Measurements from ENCODE around the gene UVRAG. TPM values are rescaled to one million over a fixed set of nuclear protein-coding genes. Genes with fewer than 3 reads are reported as not detected.

Gene UVRAG
- total and polyA plus RNA-seq, 4 donors = 4.4 to 15.1 (median 10.0) TPM

DNA sequence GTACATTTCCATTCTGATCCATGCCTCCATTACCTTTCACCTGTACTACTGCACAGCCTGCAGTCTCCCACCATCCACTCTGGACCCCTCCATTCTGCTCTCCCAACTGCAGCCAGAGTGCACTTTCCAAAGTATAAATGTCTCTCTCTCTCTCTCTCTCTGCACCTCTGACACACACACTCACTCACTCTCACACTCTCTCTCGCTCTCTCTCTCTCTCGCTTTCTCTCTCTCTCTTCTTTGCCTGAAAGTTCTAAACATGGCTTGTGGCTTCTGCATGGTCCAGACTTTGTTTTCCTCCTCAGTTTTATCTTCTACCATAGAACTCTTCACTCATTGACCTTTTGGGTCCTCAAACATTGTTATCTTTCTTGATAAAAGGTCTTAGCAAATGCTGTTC is 314.7 kb downstream of the UVRAG start:
- Histone ChIP-seq H3K4me1 (ENCODE audit: control insufficient read depth in 4 of 4, insufficient read depth in 4 of 4, low read length in 3 of 4) (peaks cover 0 to 3% (median 0%) of the 10 kb centered on the region in 4 donors), H3K9ac (ENCODE audit: low read depth in 1 of 2, low read length in 2 of 2) (no peak overlapping the region), H3K36me3 (ENCODE audit: control insufficient read depth in 4 of 4, insufficient read depth in 3 of 4, low read depth in 1 of 4, low read length in 3 of 4) (peaks cover 0 to 2% (median 0%) of the 10 kb centered on the region in 4 donors), H3K27me3 (ENCODE audit: control insufficient read depth in 4 of 4, insufficient read depth in 4 of 4, low read length in 3 of 4) (no peaks in the 10 kb centered on the region), H3K4me3 (ENCODE audit: low read depth in 1 of 3, low read length in 3 of 3) (no peak overlapping the region), H3K27ac (ENCODE audit: low read depth in 1 of 2, low read length in 2 of 2) (no peak overlapping the region), H3K9me3 (ENCODE audit: control insufficient read depth in 4 of 4, low read length in 3 of 4) (no peaks in the 10 kb centered on the region)
- no peak for TF ChIP-seq TAF1 (conservative IDR thresholded peaks at IDR 0.05)
- no peak for TF ChIP-seq HNF4G (IDR thresholded peaks at IDR 0.05)
- no peak for TF ChIP-seq RAD21 (IDR thresholded peaks at IDR 0.05)
- TF ChIP-seq, protein P1, sequence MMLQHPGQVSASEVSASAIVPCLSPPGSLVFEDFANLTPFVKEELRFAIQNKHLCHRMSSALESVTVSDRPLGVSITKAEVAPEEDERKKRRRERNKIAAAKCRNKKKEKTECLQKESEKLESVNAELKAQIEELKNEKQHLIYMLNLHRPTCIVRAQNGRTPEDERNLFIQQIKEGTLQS (IDR thresholded peaks at IDR 0.05) = no peak
- no peak for TF ChIP-seq FOXA1 (IDR thresholded peaks at IDR 0.05)
- TF ChIP-seq FOXA2 (IDR thresholded peaks at IDR 0.05) = no peak
- no peak for TF ChIP-seq HNF4A (conservative IDR thresholded peaks at IDR 0.05)
- TF ChIP-seq, protein P2, sequence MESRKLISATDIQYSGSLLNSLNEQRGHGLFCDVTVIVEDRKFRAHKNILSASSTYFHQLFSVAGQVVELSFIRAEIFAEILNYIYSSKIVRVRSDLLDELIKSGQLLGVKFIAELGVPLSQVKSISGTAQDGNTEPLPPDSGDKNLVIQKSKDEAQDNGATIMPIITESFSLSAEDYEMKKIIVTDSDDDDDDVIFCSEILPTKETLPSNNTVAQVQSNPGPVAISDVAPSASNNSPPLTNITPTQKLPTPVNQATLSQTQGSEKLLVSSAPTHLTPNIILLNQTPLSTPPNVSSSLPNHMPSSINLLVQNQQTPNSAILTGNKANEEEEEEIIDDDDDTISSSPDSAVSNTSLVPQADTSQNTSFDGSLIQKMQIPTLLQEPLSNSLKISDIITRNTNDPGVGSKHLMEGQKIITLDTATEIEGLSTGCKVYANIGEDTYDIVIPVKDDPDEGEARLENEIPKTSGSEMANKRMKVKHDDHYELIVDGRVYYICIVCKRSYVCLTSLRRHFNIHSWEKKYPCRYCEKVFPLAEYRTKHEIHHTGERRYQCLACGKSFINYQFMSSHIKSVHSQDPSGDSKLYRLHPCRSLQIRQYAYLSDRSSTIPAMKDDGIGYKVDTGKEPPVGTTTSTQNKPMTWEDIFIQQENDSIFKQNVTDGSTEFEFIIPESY (IDR thresholded peaks at IDR 0.05) = no peak
- TF ChIP-seq JUND (IDR thresholded peaks at IDR 0.05) = no peak
- TF ChIP-seq, protein P3, sequence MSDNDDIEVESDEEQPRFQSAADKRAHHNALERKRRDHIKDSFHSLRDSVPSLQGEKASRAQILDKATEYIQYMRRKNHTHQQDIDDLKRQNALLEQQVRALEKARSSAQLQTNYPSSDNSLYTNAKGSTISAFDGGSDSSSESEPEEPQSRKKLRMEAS (IDR thresholded peaks at IDR 0.05) = no peak
- TF ChIP-seq YY1 (IDR thresholded peaks at IDR 0.05) = no peak
- TF ChIP-seq RXRA (IDR thresholded peaks at IDR 0.05) = no peak
- TF ChIP-seq, protein P4, sequence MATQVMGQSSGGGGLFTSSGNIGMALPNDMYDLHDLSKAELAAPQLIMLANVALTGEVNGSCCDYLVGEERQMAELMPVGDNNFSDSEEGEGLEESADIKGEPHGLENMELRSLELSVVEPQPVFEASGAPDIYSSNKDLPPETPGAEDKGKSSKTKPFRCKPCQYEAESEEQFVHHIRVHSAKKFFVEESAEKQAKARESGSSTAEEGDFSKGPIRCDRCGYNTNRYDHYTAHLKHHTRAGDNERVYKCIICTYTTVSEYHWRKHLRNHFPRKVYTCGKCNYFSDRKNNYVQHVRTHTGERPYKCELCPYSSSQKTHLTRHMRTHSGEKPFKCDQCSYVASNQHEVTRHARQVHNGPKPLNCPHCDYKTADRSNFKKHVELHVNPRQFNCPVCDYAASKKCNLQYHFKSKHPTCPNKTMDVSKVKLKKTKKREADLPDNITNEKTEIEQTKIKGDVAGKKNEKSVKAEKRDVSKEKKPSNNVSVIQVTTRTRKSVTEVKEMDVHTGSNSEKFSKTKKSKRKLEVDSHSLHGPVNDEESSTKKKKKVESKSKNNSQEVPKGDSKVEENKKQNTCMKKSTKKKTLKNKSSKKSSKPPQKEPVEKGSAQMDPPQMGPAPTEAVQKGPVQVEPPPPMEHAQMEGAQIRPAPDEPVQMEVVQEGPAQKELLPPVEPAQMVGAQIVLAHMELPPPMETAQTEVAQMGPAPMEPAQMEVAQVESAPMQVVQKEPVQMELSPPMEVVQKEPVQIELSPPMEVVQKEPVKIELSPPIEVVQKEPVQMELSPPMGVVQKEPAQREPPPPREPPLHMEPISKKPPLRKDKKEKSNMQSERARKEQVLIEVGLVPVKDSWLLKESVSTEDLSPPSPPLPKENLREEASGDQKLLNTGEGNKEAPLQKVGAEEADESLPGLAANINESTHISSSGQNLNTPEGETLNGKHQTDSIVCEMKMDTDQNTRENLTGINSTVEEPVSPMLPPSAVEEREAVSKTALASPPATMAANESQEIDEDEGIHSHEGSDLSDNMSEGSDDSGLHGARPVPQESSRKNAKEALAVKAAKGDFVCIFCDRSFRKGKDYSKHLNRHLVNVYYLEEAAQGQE (IDR thresholded peaks at IDR 0.05) = no peak
- TF ChIP-seq, protein P5, sequence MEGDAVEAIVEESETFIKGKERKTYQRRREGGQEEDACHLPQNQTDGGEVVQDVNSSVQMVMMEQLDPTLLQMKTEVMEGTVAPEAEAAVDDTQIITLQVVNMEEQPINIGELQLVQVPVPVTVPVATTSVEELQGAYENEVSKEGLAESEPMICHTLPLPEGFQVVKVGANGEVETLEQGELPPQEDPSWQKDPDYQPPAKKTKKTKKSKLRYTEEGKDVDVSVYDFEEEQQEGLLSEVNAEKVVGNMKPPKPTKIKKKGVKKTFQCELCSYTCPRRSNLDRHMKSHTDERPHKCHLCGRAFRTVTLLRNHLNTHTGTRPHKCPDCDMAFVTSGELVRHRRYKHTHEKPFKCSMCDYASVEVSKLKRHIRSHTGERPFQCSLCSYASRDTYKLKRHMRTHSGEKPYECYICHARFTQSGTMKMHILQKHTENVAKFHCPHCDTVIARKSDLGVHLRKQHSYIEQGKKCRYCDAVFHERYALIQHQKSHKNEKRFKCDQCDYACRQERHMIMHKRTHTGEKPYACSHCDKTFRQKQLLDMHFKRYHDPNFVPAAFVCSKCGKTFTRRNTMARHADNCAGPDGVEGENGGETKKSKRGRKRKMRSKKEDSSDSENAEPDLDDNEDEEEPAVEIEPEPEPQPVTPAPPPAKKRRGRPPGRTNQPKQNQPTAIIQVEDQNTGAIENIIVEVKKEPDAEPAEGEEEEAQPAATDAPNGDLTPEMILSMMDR (IDR thresholded peaks at IDR 0.05; ENCODE audit: low read depth, low read length, missing input control) = no peak
- no peak for TF ChIP-seq GABPA (IDR thresholded peaks at IDR 0.05 in 1 of 2, conservative IDR thresholded peaks at IDR 0.05 in 1 of 2)
- DNase-seq (ENCODE audit: low spot score) = no peak
- WGBS = 97% methylated on average over 2 of the region's 2 CpGs

DNA sequence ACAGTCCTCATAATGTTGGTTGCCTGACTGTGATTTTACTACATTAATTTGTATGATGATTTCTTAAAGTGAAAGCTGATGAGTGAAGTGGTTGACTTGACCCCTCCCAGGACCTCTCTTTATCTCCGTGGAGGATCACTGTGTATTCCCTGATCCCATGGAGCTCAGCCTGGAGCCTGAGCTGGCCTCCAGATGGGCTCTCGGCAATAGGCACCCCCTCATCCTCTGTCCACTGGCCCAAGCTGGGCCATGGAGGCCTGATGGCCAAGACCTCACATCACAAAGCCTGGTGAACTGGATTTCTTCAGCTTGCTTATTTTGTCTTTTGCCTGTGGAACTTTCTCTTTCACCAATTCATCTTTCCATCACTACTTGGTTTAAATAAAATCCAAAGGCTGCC is 316.1 kb downstream of the UVRAG start:
- no peak for TF ChIP-seq FOXA2 (IDR thresholded peaks at IDR 0.05)
- no peak for TF ChIP-seq JUND (IDR thresholded peaks at IDR 0.05)
- no peak for TF ChIP-seq HNF4A (conservative IDR thresholded peaks at IDR 0.05)
- no peak for TF ChIP-seq FOXA1 (IDR thresholded peaks at IDR 0.05)
- TF ChIP-seq RXRA (IDR thresholded peaks at IDR 0.05) = no peak
- no peak for TF ChIP-seq SP1 (IDR thresholded peaks at IDR 0.05)
- no peak for TF ChIP-seq TAF1 (conservative IDR thresholded peaks at IDR 0.05)
- TF ChIP-seq RAD21 (IDR thresholded peaks at IDR 0.05) = no peak
- TF ChIP-seq HNF4G (IDR thresholded peaks at IDR 0.05) = no peak
- Histone ChIP-seq H3K9ac (ENCODE audit: low read depth in 1 of 2, low read length in 2 of 2) (no peak overlapping the region), H3K4me3 (ENCODE audit: low read depth in 1 of 3, low read length in 3 of 3) (no peak overlapping the region), H3K9me3 (ENCODE audit: control insufficient read depth in 4 of 4, low read length in 3 of 4) (no peaks in the 10 kb centered on the region), H3K27me3 (ENCODE audit: control insufficient read depth in 4 of 4, insufficient read depth in 4 of 4, low read length in 3 of 4) (no peaks in the 10 kb centered on the region), H3K27ac (ENCODE audit: low read depth in 1 of 2, low read length in 2 of 2) (no peak overlapping the region), H3K36me3 (ENCODE audit: control insufficient read depth in 4 of 4, insufficient read depth in 3 of 4, low read depth in 1 of 4, low read length in 3 of 4) (peaks cover 0 to 4% (median 0%) of the 10 kb centered on the region in 4 donors), H3K4me1 (ENCODE audit: control insufficient read depth in 4 of 4, insufficient read depth in 4 of 4, low read length in 3 of 4) (peaks cover 0 to 3% (median 0%) of the 10 kb centered on the region in 4 donors)
- 79% methylated on average over 2 of the region's 2 CpGs for WGBS
- no peak for DNase-seq (ENCODE audit: low spot score)
